GM21447 (cell line): Measurements from ENCODE around the gene NTMT2.

Source experiments
- ATAC-seq: cut with Tn5 transposase; IDR thresholded peaks from one replicate; pipeline ENCODE4 v1.9.1; 2021; ENCODE audit not compliant: unreplicated experiment

Gene NTMT2

DNA sequence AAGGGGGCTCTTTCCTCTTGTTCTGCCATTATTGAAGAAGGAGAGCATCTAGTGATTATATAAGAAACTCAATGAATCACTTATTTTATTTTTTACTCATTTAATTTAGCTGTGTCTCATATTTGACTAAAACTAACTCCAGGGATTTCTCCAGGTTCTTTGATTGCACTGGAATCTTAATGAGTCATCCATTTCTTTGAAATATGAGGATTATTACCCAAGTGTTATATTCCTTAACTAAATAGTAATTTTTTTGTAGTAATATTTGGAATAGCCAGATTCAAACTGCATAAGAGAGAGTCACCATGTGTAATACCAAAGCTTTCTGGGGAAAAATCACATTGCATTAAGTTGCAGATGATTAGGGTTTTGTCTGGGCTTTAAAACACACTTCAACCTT is 59.5 kb downstream of the NTMT2 start:
- ATAC-seq: no peak

DNA sequence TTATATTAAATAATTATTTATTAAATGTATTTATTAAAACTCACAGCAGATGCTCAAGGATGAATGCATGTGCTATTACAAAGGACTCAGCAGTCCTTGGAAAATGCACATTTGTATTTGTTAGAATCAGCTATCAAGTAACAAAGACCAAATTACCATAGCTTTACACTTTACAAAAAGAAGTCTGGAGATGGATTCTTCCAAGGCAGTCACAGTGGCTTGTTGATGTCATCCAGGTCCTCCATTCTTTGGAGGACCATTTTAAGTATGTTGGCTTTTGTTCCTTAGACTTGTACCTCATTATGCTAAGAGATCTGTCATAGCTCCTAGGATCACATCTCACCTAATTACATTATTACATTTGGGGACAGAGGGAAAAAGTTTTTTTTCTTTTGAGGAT is 63.4 kb downstream of the NTMT2 start:
- no peak for ATAC-seq

DNA sequence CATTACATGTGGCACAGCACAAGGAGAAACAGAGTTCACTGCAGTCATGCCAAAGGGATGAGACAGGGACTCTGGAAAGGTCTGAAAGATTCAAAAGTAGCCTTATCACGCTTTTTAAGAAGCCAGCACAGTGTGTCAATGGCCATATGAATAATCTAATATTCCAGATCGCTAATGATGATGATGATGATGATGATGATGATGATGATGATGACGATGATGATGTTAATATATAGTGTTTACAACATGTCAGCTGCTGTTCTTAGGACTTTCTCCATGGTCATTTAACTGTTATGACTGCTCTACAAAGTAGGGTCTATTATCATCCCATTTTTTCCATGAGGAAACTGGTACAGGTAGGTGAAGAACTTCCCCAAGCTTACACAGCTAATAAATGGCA is 64.4 kb downstream of the NTMT2 start:
- no peak for ATAC-seq

DNA sequence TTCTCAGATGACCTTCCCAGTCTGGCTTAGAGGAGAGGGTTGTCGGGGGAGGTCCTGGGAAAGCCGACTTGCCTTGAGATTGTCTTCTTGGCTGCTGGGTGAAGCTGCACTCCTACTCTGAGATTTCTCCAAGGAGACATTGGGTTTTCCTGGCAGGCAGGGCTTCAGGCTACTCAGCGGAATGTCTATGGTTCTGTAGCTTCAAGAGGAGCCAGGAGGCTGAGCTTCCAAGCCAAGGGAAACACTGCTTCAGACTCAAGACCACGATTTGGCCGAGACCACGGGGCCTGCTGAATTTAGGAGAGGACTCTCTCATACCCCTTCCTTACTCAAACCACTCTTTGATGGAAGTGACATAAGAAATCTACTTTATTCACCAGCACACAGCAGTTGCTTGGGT is 67.8 kb downstream of the NTMT2 start:
- ATAC-seq: no peak

DNA sequence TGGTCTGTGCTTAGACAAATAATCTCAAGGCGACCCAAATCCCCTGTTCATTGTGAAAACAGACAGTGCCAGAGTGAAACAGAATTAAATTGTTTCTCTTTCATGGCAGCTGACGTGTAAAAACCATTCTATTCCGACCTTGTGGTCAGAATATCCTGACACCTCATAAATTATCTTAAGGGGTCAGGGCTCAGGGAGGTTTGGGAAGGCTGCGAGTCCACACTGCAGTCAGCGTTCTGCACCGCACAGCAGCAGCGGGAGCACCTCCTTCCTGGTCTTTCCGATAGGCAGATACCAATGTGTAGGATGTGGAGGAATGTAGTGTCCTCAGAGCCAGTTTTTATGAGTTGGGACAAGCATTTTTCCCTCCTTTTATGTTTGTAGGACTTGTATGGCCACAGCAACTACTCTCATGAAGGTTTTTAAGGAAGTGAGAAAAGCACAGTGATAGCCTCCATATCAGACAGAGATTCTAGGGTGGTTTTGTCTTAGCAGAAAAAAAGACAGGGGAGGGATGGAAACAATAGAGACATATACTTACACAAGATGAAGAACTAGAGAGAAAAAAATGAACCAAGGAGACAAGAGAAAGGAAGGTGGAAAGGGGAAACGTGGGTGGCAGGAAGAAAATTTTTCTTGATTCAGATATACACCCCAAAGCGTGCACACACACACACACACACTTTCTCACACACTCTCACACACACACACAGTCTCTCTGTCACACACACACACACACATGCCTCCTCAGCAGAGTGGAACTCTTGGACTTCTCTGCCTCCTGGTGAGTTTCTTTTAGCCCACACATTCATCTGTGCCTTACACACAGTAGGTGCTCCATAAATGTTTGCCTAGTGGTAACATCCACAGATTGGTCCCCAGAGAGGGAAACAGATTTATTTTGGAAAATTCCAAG is 68.6 kb downstream of the NTMT2 start:
- ATAC-seq: peak; percentile 84

DNA sequence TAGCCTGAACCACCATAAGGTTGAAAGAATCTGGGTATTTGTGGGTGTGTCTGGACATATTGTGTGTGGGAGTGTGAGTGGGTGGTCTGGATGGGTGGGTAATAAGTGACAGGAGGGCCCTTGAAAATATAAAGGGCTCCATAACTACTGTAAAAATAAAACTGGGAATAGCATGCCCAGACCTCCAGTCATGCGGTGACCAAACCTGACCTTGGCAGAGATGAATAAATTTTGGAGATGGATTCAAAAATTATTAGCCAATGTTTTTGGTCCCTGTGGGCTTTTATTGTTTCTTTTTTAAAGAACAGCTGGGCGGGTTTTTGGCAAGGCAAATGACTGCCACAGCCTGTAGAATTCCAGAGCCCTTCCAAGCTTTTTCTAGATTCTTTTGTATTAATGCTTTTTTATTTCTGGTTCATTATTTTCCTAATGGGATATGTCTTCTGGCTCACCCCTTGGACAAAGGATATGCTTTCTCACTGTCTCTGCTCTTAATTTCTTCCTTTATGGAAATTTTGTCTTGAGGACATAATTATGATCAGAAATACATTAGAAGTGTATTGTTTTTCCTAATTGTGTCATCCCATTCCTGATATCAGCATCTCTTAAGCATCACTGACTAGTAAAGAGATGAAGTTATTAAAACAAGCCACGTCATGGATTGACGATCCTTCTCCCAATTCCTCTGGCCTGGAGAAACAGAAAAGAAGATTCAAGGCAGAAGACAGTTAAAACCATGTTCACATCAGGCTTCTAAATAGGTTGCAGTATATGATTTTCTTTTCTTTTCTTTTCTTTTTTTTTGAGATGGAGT is 69.5 kb downstream of the NTMT2 start:
- ATAC-seq: no peak

DNA sequence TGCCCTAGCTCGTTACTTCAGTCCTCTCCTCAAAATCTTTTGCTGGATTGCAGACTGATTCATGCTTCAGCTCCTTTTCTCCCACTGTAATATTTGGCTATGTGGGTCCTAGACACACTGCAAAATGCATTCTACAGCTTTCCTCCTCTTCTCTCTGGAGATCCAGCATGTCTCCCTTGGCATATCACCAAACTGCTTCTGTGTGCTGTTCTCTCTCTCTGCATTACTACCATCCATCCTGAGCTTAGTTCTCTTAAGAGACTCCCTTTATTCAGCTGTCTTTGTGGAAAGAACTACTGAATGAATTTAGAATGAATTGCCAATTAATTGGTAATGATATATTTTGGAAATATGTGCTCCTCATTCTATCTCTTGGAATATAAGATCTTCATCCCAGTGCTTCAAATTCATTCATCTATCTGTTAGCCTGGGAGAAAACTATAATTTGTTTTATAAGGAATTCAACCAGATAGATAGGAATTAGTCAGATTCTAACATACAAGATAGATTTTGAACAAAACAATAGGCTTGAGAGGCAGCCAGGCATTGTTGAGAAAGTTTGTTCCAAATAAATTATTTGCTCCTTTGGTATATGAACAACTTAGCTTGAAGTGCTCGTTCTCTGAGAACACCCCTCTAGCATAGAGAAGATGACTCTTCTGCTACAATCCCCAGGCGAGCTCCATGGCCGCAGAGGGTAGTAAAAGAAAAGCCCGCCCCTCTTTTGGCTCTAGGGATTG is 71.9 kb downstream of the NTMT2 start:
- ATAC-seq: no peak

DNA sequence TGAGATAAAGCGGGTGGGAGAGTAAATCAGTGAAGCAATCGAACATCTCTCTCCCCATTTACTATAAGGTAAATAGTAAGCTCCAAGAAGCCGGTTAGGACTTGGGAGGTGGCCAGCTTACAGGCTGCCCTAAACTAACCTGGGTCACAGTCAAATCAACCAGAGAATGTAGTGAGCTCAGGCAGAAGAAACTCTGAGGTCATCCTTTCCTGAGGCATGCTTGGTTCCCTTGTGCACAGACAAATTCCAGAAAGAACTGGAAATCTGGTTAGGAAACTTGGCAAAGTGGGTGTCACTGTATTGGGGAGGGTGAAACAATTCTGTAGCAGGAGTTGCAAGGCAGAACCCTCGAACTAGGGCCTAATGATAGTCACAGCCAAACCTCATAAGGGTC is 72.5 kb downstream of the NTMT2 start:
- no peak for ATAC-seq
